GM19324 (cell line): ENCODE measurements around the gene FRMD3.

Source experiments
- ATAC-seq: cut with Tn5 transposase; IDR thresholded peaks from one replicate; pipeline ENCODE4 v1.9.1; 2021; ENCODE audit warnings: mild to moderate bottlenecking, moderate library complexity; ENCODE audit not compliant: unreplicated experiment, low FRiP score

Gene FRMD3

DNA sequence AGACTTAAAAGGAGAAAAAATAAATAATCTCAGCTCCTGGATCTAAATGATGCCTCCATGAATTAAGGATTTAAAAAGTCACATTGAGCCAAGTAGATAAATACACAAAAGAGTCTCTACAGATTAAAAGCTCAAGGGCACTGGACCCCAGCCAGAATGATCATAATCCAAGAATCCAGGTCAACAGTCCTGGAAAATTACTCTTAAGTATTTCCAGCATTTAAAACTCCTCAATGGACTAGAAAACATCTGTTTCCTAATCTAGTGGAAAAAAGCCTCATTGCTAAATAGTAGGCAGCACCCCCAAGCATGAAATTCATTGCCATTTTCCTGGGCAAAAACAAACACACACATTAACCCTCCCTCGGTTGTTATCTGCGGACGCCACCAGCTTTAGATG is 96.8 kb downstream of the FRMD3 start:
- no peak for ATAC-seq

DNA sequence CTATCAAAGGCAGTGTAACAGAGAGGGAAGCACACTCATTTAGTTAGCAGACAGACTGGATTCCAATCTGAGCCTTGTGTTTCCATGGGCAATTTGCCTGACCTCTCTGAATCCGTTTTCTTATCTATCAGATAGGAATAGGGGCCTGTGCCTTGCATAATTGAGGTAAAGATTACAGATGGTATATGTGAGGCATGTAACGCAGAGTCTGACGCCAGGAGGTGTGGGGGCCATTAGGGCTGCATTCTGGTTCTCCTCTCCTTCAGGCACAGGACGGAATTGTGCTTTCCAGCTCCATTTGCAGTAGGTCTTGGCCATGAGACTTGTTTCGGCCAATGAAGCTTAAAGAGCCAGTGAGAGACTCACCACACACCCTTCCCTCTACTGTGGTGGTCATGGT is 97.6 kb downstream of the FRMD3 start:
- ATAC-seq: no peak

DNA sequence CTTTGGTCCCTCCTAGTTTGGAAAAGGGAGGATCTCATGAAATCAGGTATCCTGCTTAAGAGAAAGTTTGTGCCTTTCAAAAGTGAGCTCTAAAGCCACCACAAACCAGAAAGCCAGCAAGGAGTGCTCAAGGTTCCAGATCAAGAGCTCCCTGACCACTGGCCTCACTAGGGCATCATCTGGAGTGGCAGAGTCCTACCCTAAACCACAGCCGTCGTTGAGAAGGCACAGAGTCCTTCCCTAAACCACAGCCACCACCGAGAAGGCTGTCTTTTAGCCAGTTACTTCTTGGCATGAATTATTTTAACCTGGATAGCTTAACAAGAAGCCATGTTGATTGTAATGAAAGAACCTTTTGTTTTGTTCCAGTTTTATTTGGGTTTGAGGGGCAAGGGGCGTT is 102.9 kb downstream of the FRMD3 start:
- ATAC-seq: no peak

DNA sequence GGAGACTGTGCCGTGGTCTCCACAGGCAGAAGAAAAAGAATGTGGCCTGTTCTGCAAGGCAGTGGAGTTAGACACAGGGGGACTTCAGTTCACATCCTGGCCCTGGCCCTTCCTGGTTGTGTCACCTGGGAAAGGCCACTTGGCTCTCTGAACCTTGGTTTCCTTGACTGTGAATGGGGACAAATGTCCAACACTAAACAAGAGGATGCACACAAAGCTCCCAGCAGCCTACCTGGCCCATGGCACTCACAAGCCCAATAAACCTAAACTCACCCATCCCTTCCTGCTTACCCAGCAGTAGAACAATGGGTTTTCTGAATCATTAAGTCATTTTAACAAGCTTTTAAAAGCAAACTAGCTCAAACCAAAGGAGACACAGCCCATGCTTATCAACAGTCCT is 103.9 kb downstream of the FRMD3 start:
- no peak for ATAC-seq

DNA sequence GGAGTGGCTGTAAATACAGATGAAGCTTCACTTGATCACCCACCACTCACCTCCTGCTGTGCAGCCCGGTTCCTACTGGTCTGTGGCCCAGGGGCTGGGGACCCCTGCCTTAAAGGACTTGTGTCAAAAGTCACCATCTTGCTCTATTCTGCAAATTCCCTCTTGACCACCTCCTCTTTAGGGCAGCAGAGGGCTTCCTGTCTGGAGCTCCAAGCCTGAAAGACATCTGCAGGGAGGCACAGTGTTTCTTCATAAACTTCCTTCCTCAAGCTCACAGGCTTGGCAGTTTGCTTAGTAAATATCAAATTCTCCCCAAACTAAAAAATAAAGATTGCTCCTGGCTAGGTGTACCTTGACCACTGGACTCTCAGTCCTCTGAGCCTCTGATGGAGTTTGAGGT is 104.4 kb downstream of the FRMD3 start:
- ATAC-seq: no peak

DNA sequence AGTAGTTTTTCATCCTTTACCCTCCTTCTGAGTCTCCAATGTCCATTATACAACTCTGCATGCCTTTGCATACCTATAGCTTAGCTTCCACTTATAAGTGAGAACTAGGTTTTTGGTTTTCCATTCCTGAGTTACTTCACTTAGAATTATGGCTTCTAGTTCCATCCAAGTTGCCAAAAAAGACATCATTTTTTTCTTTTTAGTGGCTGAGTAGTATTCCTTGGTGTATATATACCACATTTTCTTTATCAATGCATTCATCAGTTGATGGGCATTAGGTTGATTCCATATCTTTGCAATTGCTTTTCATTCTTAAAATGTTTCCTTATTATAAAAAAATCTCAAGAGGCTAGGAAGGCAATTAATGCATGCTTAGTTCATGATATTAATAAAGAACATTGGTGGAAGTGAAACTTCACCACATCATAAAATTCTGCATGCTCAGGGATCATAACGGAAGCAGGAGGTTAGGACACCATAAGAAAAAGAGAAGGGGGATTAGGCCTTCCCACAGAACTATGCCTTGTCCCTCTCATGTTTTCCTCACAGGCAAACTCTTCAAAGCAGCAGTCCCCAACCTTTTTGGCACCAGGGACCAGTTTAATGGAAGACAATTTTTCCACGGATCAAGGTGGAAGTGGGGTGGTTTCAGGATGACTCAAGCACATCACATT is 105.2 kb downstream of the FRMD3 start:
- no peak for ATAC-seq

DNA sequence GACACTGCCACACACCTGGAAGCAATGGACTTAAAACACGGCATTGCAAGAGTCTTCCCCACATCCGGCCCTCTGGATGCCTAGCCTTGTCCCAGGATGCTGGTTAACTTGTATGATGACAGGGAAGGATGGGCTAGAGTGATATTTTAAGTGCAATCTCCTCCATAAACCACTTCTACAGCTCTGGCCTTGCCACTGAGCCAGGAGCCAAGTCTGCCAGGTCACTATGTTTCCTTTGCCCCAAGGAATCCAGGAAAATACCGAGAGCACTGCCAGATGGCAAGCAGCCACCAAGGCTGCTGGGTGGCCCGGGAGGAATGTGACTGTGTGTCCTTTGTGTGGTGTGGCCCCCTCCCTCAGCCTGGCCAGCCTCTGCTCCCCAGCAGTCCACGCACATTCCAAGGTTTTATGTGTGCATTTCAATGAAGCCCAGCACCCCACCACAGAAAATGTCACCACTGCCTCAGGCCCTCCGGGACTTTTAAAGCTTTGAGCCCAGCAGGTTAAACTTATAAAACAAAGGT is 106.0 kb downstream of the FRMD3 start:
- ATAC-seq: no peak

DNA sequence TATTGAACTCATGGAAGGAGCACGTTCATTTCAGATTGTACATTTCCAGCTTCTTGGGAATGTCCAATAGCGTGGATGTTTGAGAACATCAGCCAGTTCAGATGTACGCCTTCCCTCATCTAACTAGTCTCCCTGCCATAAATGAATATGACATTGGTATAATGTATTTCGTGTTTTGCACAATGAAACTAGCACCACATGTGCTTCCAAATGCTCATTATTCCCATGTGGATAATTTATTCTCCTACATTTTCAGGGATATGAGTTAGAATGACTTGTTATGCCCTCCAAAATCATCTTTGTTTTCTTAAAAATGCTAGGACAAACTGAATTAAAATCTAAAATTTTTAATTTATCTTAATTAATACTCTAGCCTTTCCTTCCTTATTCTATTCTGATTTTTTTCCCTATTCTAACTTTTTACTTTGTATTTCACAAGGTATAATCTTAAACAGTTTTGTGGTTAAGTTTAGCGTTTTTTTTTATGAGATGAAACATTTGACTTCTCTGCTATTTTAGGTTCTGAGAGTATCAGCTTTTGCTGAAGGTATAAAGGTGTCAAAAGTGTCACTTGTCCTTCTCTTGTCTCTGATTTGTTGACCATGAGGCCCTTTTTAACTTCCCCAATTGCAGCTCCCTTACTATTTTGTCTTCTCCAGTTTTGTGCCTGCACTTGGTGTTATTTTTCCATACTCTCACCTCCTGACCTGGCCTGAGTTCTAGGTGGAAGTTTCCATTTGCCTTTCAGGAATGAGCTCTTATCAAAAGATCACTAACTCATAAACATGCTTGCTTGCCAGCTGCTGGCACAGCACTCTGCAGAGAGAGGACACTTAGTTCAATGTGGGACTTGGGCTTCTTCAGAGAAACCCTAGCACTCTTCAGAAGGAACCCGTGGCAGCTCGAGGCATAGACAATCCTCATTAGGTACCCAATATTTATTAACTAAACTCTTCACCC is 106.8 kb downstream of the FRMD3 start:
- no peak for ATAC-seq

DNA sequence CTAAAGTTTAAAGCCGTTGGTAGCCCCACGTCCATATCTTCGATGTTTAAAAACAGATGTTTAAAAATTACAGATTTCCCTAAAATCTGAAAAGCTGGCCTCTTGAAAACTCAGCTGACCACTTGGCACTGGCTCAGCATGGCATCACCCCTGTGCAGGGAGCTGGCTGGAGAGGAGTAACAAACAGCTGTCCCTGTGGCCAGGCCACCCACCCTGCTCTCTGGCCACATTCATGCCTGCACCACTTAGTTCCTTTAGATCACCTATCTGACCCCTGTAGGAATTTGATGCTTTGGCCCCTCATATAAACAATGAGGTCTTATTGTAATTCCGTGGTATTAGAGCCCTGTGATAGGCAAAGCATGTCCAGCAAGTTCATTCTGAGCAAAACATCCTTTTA is 107.5 kb downstream of the FRMD3 start:
- no peak for ATAC-seq

DNA sequence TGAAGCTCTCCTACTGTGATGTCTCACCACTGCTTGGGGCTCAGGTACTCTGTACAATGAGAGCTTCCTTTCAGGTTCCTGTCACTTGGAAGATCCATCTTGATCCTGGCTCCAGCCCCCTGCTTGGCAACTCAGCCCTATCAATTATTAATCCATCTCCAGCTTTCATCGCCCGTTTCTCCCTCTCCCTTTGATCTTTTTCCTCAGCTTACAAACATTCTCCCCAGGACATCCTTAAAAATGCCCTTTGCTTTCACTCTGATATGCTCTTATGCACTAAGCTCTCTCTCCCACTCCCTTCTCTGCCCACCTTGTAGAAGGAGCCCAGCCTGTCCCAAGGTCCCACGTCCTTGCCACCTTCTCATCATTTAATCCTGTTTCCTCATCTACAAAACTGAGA is 109.0 kb downstream of the FRMD3 start:
- ATAC-seq: no peak

DNA sequence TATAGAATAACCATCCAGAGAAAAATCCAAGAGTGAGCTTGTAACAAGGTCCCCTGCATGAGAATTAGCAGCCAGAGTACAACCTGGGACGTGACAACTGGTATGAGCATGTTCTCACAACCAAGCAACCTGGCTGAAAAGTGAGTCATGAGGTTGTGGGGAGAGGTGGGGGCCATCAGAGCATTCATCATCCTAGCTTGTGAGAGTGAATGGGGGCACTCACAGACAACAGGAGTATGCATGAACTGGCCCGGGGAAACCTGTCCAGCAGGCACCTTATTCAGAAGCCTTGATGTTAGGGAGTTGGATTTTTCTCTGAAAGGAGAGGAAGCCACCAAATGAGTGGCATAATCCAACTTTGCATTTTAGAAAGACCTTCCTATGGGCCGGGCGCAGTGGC is 113.0 kb downstream of the FRMD3 start:
- ATAC-seq: no peak

DNA sequence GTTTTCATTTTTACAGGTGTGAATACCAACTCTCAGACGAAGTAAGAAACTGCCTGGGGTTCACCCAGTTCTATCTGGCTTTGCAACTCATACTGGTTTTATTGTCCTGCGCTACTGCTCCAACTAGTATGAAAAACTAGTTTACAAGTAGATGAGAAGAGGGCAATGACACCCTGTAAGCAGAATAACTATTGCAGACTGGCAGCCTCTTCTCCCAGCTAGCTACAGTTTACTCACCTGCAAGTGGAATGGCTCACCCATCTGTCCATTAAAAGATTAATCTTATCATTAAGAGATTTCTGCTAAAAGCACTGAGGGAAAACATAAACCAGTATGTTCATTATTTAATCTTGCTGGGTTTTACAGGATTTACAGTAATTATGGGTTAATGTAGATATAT is 113.4 kb downstream of the FRMD3 start:
- no peak for ATAC-seq

DNA sequence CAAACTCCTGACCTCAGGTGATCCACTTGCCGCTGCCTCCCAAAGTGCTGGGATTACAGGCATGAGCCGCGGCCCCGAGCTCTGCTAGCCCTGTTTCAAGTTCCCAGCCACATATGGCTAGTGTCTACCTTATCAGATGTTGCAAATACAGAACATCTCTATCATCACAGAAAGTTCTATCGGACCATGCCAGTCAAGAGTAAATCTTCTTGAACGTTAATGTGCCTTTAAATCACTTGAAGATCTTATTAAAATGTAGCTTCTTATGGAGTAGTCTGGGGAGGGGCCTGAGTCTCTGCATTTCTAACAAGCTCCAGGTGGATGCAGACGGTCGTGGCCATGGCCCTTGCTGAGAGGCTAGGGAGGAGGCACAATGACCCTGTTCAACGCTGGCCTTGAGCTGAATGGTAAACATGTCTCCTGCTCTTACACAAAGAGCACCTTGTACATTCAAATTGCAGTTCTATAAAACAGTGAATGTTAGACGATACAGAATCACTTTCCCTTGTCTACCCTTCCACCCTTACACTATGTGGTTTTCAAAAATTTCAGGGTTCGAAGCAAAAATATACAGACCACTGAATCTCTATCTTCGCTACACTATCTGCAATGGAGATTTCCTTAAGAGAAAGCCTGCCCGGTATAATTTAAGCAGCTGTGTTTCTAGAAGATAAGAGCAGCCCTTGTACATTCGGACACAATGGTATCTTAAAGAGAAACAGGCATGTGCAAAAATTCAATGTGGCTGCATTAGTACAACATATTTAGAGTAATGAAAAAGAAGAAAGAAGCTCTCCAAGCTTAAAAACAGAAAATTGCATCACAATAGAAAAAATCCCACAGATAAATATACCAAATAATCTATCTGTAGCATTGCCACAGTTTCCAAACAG is 114.1 kb downstream of the FRMD3 start:
- ATAC-seq: no peak

DNA sequence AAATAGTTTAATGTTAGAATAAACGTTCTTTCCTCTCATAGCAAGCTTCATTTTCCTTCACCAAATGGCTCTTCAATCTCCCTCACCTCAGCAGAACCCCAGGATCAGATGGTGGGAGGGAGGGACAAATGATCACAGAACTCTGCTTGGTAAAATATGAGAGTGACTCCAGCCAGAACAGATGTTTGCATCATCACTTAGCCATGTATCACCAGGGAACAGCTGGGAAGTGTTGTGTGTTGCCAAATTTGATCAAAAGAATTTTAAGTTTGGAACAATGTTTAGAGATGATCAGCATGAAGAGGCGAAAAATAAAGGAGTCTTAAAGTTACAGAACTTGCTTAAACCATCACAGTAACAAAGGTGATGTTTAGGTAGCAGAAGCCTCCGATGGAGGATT is 115.7 kb downstream of the FRMD3 start:
- no peak for ATAC-seq

DNA sequence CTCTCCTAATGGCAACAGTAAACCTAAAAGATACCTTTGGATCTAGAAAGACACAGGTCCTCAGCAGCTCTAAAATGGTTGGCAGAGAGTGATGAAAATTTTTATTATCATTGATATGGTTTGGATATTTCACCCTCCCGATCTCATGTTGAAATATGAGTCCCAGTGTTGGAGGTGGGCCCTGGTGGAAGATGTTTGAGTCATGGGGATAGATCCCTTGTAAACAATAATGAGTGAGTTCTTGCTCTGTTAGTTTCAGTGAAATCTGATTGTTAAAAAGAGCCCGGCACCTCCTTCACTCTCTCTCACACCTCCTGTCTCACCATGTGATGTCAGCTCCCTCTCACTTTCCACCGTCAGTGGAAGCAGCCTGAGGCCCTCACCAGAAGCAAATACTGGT is 117.7 kb downstream of the FRMD3 start:
- ATAC-seq: no peak

DNA sequence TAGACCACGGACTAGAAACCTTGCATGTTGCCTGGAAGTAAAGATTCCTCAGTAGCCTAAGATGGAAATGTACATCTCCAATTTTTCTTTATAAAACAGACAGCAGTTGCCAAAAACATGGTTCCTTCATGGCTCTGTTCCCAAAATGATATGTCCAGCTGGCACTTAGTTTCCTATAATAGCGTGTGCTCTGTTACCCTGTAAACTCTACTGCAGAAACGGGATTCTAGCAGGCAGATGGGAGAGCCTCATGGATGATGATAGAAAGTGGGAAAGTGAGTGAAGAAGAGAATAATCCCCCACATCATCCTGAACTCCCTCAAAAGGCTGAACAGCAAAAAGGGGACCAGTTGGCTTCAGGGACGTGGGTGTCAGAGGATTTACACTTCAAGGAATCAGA is 118.2 kb downstream of the FRMD3 start:
- ATAC-seq: no peak

DNA sequence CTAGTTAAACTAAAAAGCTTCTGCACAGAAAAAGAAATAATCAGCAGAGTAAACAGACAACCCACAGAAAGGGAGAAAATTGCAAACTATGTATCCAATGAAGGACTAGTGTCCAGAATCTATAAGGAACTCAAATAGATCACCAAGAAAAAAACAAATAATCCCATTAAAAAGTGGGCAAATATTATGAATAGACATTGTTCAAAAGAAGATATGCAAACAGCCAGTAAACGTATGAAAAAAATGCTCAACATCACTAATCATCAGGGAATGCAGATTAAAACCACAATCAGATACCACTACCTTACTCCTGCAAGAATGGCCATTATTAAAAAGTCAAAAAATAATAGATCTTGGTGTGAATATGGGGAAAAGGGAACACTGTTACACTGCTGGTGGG is 119.9 kb downstream of the FRMD3 start:
- no peak for ATAC-seq

DNA sequence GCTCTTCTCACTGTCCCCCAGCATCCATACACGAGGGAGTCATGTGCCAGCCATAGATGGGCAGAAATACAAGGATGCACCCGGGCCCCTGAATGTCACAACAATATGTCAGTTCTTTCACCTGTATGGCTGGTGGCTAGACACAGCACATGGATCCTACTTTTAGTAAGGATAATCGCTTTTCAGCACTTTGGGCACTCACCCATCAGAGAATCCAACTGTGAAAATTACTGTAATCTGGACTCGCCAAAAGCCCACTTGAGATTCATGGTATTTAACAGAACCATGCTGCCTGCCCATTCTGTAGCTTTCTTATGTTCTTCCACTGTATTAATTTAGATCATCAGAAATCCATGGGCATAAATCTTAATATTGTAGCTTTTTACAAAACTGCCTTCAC is 124.8 kb downstream of the FRMD3 start:
- ATAC-seq: no peak

DNA sequence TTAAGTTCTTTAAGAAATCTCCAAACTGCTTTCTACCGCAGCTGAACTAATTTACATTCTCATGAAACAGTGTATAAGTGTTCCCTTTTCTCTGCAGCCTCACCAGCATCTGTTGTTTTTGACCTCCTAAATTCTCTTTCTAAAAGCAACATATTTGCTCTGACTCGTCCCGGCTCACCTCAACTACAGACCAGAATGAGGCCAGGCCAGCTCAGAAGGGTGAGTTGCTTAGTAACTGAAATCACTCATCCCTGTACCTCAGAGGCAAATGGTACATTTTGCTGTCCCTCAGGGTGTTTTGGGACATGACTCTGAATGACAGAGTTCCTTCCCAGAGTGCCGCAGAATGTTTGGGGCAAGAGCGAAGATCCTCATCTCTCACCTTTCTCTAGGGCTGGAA is 127.5 kb downstream of the FRMD3 start:
- ATAC-seq: no peak

DNA sequence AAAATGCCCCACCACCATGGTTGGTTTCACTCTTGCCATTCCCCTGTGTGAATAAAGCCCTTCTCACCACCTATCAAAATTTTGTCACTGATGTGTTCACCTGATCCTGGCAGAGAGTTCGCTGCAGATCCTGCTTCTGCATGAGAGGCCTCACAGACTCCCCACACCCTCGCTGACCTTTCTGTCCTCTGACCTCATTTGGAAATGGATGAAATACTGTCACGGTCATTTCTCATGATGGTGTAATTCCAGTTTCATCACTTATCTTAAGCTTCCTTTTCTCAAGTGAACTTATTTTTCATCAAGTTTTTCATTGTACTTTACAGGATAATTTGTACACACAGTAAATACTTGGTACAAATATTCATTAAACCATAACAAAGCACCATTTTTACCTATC is 131.3 kb downstream of the FRMD3 start:
- ATAC-seq: no peak

DNA sequence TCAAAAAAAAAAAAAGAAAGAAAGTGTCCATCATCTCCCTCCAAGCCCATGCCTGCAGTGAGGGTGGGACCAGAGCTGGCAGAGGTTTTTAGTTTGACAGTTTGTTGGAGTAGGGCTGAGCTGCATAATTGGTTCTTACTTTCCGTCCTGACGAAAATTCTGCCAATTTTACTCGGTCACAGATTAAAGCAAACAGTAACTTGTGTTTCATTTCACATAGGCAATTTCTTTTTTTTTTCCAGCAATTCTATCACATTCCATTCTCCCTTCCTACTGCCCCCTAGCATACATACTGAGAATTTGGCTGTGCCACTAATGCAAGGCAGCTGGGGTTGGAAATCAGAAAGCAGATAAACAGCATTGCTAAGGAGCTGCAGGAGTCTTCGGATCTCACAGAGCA is 132.4 kb downstream of the FRMD3 start:
- no peak for ATAC-seq
